HG02938 (cell line): ENCODE data around the gene RPS25.
"Not testable (repeated sequence)": the region's sequence is repeated elsewhere in the genome, so short reads cannot be mapped to it uniquely, and the experiment has no call there.

Experiments
- ATAC-seq: cut with Tn5 transposase; IDR thresholded peaks from one replicate; pipeline ENCODE4 v1.9.1; 2021; ENCODE audit warnings: mild to moderate bottlenecking, moderate library complexity; ENCODE audit not compliant: unreplicated experiment

The RPS25 gene

DNA sequence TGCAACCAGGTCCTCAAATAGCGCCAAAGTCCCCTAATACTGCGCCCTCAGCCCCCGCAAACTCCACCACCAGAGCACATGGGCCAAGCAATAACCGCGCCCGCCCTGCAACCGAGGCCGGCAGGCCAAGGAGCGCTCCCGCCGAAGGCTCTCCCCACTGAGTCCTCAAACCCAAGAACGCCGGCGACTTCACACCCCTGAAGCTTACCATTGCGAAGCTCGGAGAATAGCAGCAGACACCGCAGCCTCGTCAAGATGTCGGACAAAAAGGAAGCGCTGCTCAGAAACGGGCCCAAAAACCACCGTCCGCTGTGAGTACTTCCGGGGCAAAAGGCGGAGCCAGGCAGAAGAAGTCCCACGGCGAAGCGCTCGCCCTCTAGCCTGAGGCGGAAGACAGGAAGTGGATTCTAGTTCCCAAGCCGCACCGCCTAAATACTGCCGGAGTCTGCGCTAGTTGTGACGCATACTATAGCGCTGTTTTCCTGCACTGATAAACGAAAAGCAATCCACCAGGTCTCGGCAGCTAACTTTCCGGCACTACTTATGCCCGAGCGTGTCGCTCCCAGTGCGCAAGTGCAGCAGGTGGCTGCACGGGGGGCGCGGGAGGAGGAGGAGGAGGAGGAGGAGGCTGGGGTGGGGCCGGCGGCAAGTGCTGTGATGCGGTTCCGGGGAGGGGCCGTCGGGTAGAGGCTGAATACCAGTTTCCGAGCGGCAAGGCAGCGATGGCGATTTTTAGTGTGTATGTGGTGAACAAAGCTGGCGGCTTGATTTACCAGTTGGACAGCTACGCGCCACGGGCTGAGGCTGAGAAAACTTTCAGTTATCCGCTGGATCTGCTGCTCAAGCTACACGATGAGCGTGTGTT, at the start of gene RPS25, which contains the start of gene TRAPPC4:
TSS of gene RPS25 (minus strand) at position 270 of the 865 bp plus-strand sequence. CDS start at position 211, 59 bp downstream.
TSS of gene TRAPPC4 (plus strand) at position 693 of the 865 bp plus-strand sequence. CDS start at position 723, 30 bp downstream.
- ATAC-seq, result peak; percentile 90

DNA sequence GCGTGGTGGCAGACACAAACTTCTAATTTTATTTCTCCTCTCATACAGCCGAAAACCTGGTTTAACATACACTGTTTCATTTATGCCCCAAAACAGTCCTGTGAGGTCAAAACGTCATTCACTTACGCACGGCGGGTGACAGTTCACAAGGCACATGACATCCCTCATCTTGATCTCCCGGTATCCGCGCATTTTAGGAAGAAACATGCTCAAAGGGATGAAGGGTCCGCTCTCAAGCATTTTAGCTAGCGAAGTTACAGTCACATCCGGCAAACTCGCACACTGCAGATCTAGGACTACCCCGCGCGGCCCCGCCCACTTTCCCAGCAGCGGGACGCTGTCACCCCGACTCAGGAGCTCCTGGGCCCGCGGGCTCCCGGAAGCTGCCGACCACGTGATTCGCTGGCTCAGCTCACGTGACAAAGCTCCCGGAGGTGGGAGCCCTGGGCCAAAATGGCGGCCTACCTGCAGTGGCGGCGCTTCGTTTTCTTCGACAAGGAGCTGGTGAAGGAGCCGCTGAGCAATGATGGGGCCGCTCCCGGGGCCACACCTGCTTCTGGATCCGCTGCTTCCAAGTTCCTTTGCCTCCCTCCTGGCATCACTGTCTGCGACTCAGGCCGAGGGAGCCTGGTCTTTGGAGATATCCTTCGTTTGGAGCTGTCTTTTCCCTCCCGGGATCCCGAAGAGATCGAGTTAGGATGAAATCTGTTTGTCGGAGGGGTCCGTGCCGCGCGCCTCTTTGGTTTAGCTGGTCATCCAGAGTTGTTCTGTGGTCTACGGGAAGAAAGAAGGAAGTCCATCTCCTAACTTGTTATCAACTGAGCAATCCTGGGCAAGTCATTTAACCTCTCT, 49.5 kb upstream of the RPS25 start, which contains the start of gene VPS11:
TSS of gene VPS11 (plus strand) at position 448 of the 852 bp plus-strand sequence. CDS start at position 454, 6 bp downstream.
- peak; percentile 85 for ATAC-seq

GRCh38 chr11:119065369-119065768, 47.2 kb upstream of the RPS25 start:
- ATAC-seq, result no peak

- ATAC-seq, result no peak
Observed at GRCh38 chr11:119062779-119063178, 44.6 kb upstream of the RPS25 start.

- no peak for ATAC-seq
Observed at GRCh38 chr11:119061256-119061655, 43.1 kb upstream of the RPS25 start.

DNA sequence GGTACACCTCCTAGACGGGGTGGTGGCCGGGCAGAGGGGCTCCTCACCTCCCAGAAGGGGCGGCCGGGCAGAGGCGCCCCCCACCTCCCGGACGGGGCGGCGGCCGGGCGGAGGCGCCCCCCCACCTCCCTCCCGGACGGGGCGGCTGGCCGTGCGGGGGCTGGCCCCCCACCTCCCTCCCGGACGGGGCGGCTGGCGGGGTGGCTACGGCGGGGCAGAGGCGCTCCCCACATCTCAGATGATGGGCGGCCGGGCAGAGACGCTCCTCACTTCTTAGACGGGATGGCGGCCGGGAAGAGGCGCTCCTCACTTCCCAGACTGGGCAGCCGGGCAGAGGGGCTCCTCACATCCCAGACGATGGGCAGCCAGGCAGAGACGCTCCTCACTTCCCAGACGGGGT, 41.0 kb upstream of the RPS25 start:
- not testable (repeated sequence) for ATAC-seq

GRCh38 chr11:119057000-119057769, 39.0 kb upstream of the RPS25 start, which contains the start of gene HYOU1:
Gene HYOU1, minus strand, starts transcription at chr11:119057205. Its CDS starts 1,045 bp downstream, at chr11:119056160.
- ATAC-seq, result peak; percentile 84

DNA sequence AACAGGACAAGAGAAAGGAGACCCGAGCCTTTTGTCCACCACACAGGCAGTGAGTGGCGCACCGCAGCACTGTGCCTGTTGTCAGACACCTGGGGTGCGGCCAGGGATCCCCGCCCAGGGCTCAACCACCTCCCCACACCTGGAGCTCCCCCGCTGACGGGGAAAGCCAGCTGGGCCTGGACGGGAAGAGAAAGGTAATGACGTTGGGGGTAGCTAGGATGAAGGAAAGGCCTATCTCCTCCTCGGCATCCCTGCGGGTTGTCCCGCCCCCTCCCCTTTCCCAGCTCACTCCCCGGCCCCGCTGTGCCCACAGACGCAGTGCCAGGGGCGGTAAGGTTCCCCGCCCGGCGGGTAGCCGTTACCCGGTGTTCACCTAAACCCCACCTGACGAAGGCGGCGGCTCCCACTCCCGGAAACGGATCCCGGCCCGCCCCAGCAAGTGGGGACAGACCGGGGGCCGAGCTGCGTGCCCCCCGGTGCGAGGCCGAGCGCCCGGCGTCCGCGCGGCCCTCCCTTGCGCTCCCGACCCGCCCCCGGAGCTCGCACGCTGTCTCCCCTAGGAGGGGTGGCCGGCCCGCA, 38.4 kb upstream of the RPS25 start:
- peak; percentile 11 for ATAC-seq

DNA sequence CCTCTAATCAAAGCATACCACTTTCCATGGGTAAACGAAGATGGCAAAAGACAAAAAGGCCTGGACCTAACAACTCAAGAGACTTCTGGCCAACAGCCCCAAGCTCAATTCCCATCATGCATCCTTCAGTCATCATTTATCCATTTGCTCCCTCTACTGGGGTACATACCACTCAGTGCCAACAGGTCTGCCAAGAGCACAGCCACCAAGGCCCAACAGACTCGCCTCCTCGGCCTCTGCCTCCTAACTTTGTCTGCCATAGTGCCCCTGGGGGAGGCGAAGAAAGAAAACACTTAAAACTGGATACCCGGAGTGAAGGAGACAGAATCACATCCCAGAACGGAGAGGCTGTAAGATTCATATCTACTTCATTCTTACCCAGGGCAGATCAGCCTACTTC, 37.8 kb upstream of the RPS25 start:
- no peak for ATAC-seq

DNA sequence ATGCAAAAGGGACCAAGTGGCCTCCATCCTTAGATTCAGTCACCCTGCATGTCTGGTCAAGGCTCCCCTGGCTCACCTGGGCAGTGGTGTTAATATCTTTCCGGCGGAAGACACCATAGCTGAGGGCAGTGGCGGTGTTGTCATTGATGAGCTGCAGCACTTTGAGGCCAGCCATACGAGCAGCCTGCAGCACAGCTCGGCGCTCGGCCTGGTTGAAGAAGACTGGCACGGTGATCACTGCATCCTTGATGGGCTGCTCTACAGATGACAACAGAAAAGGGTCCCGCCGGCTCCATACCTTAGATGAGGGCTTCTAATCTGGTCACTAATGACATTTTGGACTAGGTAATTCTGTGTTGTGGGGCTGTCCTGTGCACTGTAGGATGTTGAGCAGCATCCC, 36.3 kb upstream of the RPS25 start:
- ATAC-seq, result no peak

DNA sequence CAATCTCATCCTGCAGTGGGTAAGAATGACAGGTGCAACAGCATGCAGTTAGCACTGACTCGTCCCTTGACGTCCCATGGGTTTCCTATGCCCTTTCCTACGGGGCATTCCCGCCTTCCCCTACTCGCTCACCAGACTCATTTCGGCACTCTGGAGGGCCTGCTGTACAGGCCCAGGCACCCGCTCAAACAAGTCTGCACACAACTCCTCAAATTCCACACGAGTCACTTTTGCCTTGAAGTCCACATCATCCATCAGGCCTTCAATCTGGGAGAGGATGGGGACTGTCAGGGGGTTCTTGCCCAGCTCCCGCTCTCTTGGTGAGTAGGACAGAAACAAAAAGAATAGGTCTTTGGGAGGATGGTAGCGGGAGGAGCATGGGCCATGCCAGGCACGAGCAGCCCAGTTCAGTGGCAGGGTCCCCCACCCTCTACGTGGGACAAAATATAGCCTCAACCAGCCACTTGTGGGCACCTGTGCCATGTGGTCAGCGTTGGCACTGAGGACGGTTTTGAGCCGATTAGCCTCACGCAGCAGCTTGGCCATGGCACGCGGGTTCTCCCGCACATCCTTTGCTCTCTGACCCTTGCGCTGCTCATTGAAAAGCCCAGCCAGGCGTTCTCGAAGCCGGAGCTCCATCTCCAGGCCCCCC, 34.1 kb upstream of the RPS25 start:
- no peak for ATAC-seq

GRCh38 chr11:119051440-119052162, 33.5 kb upstream of the RPS25 start:
- no peak for ATAC-seq

- no peak for ATAC-seq
Observed at GRCh38 chr11:119049081-119049480, 30.9 kb upstream of the RPS25 start.

GRCh38 chr11:119048644-119049043, 30.5 kb upstream of the RPS25 start:
- no peak for ATAC-seq

GRCh38 chr11:119047205-119047604, 29.1 kb upstream of the RPS25 start:
- ATAC-seq, result no peak

- no peak for ATAC-seq
Observed at GRCh38 chr11:119046489-119046888, 28.3 kb upstream of the RPS25 start.

DNA sequence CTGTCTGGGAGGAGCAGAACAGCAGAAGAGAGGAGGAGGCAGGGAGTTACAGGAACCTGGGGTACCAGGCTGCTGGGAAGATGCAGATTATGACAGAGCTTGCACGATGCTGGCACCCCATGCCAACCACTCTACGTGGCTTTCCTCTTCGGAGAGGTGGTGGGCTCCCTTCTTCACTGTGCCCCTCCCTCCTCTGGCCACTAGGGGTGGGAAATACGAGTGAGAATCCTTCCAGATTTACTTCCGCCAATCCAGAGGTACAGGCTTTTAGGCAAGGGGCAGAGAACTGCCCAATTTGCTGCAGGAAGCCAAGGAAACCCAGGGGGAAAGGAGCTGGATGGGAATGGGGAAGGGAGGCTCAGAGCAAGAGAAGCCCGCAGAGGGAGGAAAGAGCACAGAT, 26.6 kb upstream of the RPS25 start:
- no peak for ATAC-seq

DNA sequence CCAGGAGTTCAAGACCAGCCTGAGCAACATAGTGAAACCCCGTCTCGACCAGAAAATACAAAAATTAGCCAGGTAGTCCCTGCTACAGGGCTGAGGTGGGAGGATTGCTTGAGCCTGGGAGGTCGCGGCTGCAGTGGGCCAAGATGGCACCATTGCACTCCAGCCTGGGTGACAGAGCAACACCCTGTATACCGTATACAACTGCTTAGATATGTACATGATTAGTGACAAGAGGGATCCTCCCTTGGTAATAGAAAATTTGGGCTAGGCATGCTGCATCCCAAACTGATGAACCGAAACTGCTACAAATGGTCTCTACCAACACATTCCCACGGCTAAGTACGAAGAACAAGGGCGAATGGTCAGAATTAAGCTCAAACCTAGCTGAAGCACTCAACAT, 24.8 kb upstream of the RPS25 start:
- no peak for ATAC-seq
